ENCODE measurements around the gene ZBP1. TPM values are rescaled to one million over a fixed set of nuclear protein-coding genes. Genes with fewer than 3 reads are reported as not detected.

ZBP1 gene, protein sequence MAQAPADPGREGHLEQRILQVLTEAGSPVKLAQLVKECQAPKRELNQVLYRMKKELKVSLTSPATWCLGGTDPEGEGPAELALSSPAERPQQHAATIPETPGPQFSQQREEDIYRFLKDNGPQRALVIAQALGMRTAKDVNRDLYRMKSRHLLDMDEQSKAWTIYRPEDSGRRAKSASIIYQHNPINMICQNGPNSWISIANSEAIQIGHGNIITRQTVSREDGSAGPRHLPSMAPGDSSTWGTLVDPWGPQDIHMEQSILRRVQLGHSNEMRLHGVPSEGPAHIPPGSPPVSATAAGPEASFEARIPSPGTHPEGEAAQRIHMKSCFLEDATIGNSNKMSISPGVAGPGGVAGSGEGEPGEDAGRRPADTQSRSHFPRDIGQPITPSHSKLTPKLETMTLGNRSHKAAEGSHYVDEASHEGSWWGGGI
- total RNA-seq (2012; rRNA removed): not detected in 2 replicates

GRCh38 chr20:57620274-57620990 is at the start of gene ZBP1:
TSS of gene ZBP1 (minus strand) at chr20:57620426. CDS start at chr20:57620295, 131 bp downstream.
- H3K4me1 ChIP-seq (ENCODE audit: control insufficient read depth, insufficient read depth, low read length): peaks cover 6% of the 10 kb centered on the region
- H3K36me3 ChIP-seq (ENCODE audit: insufficient read depth, low read length): no peaks in the 10 kb centered on the region
- H3K9me3 ChIP-seq (replicated peaks; ENCODE audit: low read length): no peaks in the 10 kb centered on the region
- no peak within 1 kb of the TSS for H3K4me2 ChIP-seq (ENCODE audit: low read length)
- no peak within 1 kb of the TSS for H3K9ac ChIP-seq (ENCODE audit: low read depth, low read length)
- H3K27me3 ChIP-seq (ENCODE audit: control insufficient read depth, insufficient read depth, low read length): peaks cover 32% of the 10 kb centered on the region
- no peak within 1 kb of the TSS for H3K4me3 ChIP-seq (ENCODE audit: low read length)

GRCh38 chr20:57669632-57670031 is 49.4 kb upstream of the ZBP1 start:
- H3K9ac ChIP-seq (ENCODE audit: low read depth, low read length): no peak overlapping the region
- H3K4me3 ChIP-seq (ENCODE audit: low read length): no peak overlapping the region
- H3K4me1 ChIP-seq (ENCODE audit: control insufficient read depth, insufficient read depth, low read length): no peaks in the 10 kb centered on the region
- H3K36me3 ChIP-seq (ENCODE audit: insufficient read depth, low read length): no peaks in the 10 kb centered on the region
- no peak overlapping the region for H3K4me2 ChIP-seq (ENCODE audit: low read length)
- no peaks in the 10 kb centered on the region for H3K9me3 ChIP-seq (replicated peaks; ENCODE audit: low read length)
- no peaks in the 10 kb centered on the region for H3K27me3 ChIP-seq (ENCODE audit: control insufficient read depth, insufficient read depth, low read length)

GRCh38 chr20:57667924-57668782 is 47.9 kb upstream of the ZBP1 start:
- no peak overlapping the region for H3K4me3 ChIP-seq (ENCODE audit: low read length)

DNA sequence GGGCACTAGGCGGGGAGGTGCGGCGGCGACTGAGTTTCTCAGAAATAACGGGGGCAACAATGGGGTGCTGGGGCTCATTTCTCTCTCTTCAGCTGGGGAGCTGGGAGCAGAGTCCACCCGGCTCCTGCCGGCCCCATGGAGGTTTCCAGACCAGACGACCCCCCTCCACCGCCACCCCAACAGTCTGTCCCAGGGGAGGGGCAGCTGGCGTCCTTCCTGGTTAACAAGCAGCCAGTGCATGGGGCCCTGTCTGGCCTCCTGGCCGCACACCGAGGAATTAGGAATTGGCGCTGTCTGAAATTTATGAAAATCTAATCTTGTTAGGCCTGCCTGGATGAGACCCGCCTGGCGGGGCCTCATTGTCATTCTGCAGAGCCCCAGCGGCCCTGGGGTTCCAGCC is 47.2 kb upstream of the ZBP1 start:
- Histone ChIP-seq H3K9ac (ENCODE audit: low read depth, low read length) (no peak overlapping the region), H3K4me1 (ENCODE audit: control insufficient read depth, insufficient read depth, low read length) (no peaks in the 10 kb centered on the region), H3K9me3 (replicated peaks; ENCODE audit: low read length) (no peaks in the 10 kb centered on the region), H3K36me3 (ENCODE audit: insufficient read depth, low read length) (no peaks in the 10 kb centered on the region), H3K27me3 (ENCODE audit: control insufficient read depth, insufficient read depth, low read length) (no peaks in the 10 kb centered on the region), H3K4me2 (ENCODE audit: low read length) (no peak overlapping the region), H3K4me3 (ENCODE audit: low read length) (no peak overlapping the region)

More at GRCh38 chr20:57667924-57668782, 47.9 kb upstream of the ZBP1 start:
- no peak overlapping the region for H3K9ac ChIP-seq (ENCODE audit: low read depth, low read length)
- H3K4me1 ChIP-seq (ENCODE audit: control insufficient read depth, insufficient read depth, low read length): no peaks in the 10 kb centered on the region
- no peak overlapping the region for H3K4me2 ChIP-seq (ENCODE audit: low read length)
- no peaks in the 10 kb centered on the region for H3K9me3 ChIP-seq (replicated peaks; ENCODE audit: low read length)
- no peaks in the 10 kb centered on the region for H3K36me3 ChIP-seq (ENCODE audit: insufficient read depth, low read length)
- no peaks in the 10 kb centered on the region for H3K27me3 ChIP-seq (ENCODE audit: control insufficient read depth, insufficient read depth, low read length)

DNA sequence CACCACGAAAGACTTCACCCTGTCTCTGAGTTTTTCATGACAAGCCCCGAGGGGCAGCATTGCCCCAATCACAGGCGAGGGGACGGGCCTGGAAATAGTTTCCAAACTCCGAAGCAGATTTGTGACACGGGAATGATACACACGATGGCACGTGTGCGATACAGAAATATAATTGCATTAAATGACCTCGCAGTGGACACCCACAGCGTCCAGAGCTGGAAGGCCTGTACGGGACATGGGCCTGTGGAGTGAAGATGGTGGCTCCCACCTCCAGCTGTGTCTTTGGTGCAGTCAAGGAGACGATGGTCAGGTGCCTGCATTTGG is 46.6 kb upstream of the ZBP1 start:
- H3K36me3 ChIP-seq (ENCODE audit: insufficient read depth, low read length): no peaks in the 10 kb centered on the region
- no peak overlapping the region for H3K4me2 ChIP-seq (ENCODE audit: low read length)
- H3K4me1 ChIP-seq (ENCODE audit: control insufficient read depth, insufficient read depth, low read length): no peaks in the 10 kb centered on the region
- H3K9ac ChIP-seq (ENCODE audit: low read depth, low read length): no peak overlapping the region
- no peak overlapping the region for H3K4me3 ChIP-seq (ENCODE audit: low read length)
- H3K9me3 ChIP-seq (replicated peaks; ENCODE audit: low read length): no peaks in the 10 kb centered on the region
- no peaks in the 10 kb centered on the region for H3K27me3 ChIP-seq (ENCODE audit: control insufficient read depth, insufficient read depth, low read length)

- Histone ChIP-seq H3K4me2 (ENCODE audit: low read length) (no peak overlapping the region), H3K9me3 (replicated peaks; ENCODE audit: low read length) (no peaks in the 10 kb centered on the region), H3K4me3 (ENCODE audit: low read length) (no peak overlapping the region), H3K9ac (ENCODE audit: low read depth, low read length) (no peak overlapping the region), H3K27me3 (ENCODE audit: control insufficient read depth, insufficient read depth, low read length) (no peaks in the 10 kb centered on the region), H3K36me3 (ENCODE audit: insufficient read depth, low read length) (no peaks in the 10 kb centered on the region), H3K4me1 (ENCODE audit: control insufficient read depth, insufficient read depth, low read length) (no peaks in the 10 kb centered on the region)
Observed at GRCh38 chr20:57666106-57666833, 46.0 kb upstream of the ZBP1 start.

DNA sequence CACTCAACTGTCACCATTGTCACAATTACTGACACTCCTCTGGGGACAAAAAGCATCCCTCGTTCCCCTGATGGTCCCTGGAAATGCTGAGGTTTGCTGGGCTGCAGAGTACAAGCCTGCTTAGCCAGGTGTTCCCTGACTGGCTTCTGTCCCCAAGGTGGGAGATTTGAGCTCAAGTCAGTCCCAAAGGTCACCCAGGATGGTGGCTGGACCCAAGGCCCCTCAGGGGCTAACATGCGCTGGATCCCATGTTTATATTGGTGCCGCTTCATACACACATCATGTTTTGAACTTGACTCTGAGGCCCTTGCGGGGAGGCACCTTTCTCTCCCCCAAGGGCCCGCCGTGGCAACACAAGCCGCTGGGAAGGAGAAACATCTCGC is 45.4 kb upstream of the ZBP1 start:
- Histone ChIP-seq H3K27me3 (ENCODE audit: control insufficient read depth, insufficient read depth, low read length) (no peaks in the 10 kb centered on the region), H3K4me1 (ENCODE audit: control insufficient read depth, insufficient read depth, low read length) (no peaks in the 10 kb centered on the region), H3K36me3 (ENCODE audit: insufficient read depth, low read length) (no peaks in the 10 kb centered on the region), H3K4me2 (ENCODE audit: low read length) (no peak overlapping the region), H3K9ac (ENCODE audit: low read depth, low read length) (no peak overlapping the region), H3K4me3 (ENCODE audit: low read length) (no peak overlapping the region), H3K9me3 (replicated peaks; ENCODE audit: low read length) (no peaks in the 10 kb centered on the region)

DNA sequence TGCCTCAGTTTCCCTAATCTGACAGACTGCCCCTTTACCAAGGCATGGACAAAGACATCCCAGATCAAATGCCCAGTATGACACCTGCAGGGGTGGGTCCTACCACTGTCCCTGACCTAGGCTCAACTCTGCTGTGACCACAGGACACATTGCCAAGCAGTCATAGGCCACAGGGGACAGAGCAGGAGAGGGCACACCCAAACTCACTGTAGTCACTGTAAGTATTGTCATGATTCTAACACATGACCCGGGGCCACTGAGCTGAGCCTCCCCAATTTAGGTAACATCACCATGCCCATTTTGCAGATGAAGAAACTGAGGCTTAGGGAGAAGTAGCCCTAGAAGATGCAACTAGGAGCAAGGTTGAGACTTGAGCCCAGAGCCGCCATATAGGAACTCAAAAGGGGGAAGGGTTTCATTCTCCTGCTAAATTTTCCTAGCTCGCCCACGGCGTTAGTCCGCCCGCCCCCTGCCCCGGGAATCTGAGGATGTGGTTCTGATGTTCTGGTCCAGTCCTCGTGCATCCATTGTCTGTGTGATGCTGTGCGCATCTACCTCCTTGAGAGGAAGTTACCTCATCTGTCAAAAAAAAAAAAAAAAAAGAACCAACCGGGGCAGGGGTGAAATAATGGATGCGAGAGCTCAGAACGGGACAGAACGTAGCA is 44.8 kb upstream of the ZBP1 start:
- H3K4me3 ChIP-seq (ENCODE audit: low read length): no peak overlapping the region
- H3K27me3 ChIP-seq (ENCODE audit: control insufficient read depth, insufficient read depth, low read length): no peaks in the 10 kb centered on the region
- H3K9ac ChIP-seq (ENCODE audit: low read depth, low read length): no peak overlapping the region
- H3K4me1 ChIP-seq (ENCODE audit: control insufficient read depth, insufficient read depth, low read length): no peaks in the 10 kb centered on the region
- H3K4me2 ChIP-seq (ENCODE audit: low read length): no peak overlapping the region
- H3K9me3 ChIP-seq (replicated peaks; ENCODE audit: low read length): no peaks in the 10 kb centered on the region
- H3K36me3 ChIP-seq (ENCODE audit: insufficient read depth, low read length): no peaks in the 10 kb centered on the region

GRCh38 chr20:57664476-57664875 is 44.2 kb upstream of the ZBP1 start:
- H3K9ac ChIP-seq (ENCODE audit: low read depth, low read length): no peak overlapping the region
- H3K4me2 ChIP-seq (ENCODE audit: low read length): no peak overlapping the region
- no peaks in the 10 kb centered on the region for H3K9me3 ChIP-seq (replicated peaks; ENCODE audit: low read length)
- H3K27me3 ChIP-seq (ENCODE audit: control insufficient read depth, insufficient read depth, low read length): no peaks in the 10 kb centered on the region
- H3K36me3 ChIP-seq (ENCODE audit: insufficient read depth, low read length): no peaks in the 10 kb centered on the region
- H3K4me1 ChIP-seq (ENCODE audit: control insufficient read depth, insufficient read depth, low read length): no peaks in the 10 kb centered on the region
- H3K4me3 ChIP-seq (ENCODE audit: low read length): no peak overlapping the region

DNA sequence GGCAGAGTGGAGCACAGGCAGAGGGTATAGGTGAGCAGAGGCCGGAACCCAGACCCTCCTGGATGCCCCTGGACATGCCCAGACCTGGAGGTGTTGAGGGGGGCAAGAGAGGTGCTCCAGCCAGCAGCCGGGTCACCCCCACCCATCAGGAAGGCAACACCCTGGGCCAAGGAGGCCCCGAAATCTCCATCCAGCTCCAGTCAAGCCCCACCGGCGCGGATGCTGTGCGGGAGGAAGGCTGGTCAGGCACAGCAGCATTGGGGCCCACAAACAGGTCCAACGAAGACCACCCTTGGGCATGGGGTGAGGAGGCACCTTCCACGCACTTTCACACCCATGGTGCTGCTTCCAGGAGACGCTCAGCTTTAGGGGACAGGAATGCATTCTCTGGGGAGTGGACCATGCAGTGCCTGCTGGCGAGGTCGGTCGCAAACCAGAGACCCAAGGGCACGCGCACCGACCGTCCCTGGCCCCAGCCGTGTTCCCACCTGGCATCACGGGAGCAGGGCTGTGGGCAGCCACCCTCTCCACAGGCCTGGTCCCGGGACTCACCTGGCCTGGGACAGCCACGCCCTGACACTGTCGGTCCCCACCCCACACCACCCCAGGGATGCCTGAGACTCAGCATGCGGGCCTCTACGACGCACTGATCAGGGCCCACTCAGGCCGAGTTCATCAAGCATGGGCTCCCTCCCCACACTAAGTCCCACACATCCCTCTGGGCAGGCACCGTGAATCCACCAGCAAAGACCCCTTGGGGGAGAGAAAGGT is 43.6 kb upstream of the ZBP1 start:
- no peaks in the 10 kb centered on the region for H3K36me3 ChIP-seq (ENCODE audit: insufficient read depth, low read length)

More for the DNA sequence above, 43.6 kb upstream of the ZBP1 start:
- Histone ChIP-seq H3K9me3 (replicated peaks; ENCODE audit: low read length) (no peaks in the 10 kb centered on the region), H3K4me1 (ENCODE audit: control insufficient read depth, insufficient read depth, low read length) (no peaks in the 10 kb centered on the region), H3K4me2 (ENCODE audit: low read length) (no peak overlapping the region), H3K4me3 (ENCODE audit: low read length) (no peak overlapping the region), H3K27me3 (ENCODE audit: control insufficient read depth, insufficient read depth, low read length) (no peaks in the 10 kb centered on the region), H3K9ac (ENCODE audit: low read depth, low read length) (no peak overlapping the region)

Measured in skeletal muscle satellite cell (primary cell).